Central memory CD8-positive, alpha-beta T cell (primary cell): Measurements from ENCODE around the gene ALDH3A1.

Experiments
- ATAC-seq: fragments of 150-1000 bp; cut with Tn5 transposase; replicated peaks from 2 replicates; pipeline ENCODE4 v1.10.0; 2022; ENCODE audit warnings: mild to moderate bottlenecking, moderate FRiP score, moderate number of reproducible peaks; ENCODE audit not compliant: poor library complexity, severe bottlenecking; ENCODE audit errors: extremely low read depth
- DNase-seq, 2 donors: peaks; one replicate each; pipeline ENCODE4 v3.0.0; 2021; ENCODE audit warnings: low spot score in 2 of 2
- H3K27ac Mint-ChIP-seq: one replicate; pipeline ENCODE4 v1.8.0; 2022; ENCODE audit warnings: low read depth, mild to moderate bottlenecking, moderate library complexity, mixed read lengths
- H3K27me3 Mint-ChIP-seq: one replicate; pipeline ENCODE4 v1.8.0; 2022; ENCODE audit warnings: mixed read lengths
- H3K36me3 Mint-ChIP-seq: one replicate; pipeline ENCODE4 v1.8.0; 2022; ENCODE audit warnings: mild to moderate bottlenecking, moderate library complexity, mixed read lengths; ENCODE audit not compliant: insufficient read depth
- H3K4me1 Mint-ChIP-seq: one replicate; pipeline ENCODE4 v1.8.0; 2022; ENCODE audit warnings: mixed read lengths
- H3K4me3 Mint-ChIP-seq: one replicate; pipeline ENCODE4 v1.8.0; 2022; ENCODE audit warnings: mild to moderate bottlenecking, moderate library complexity, mixed read lengths
- H3K9me3 Mint-ChIP-seq: one replicate; pipeline ENCODE4 v1.8.0; 2022; ENCODE audit warnings: mixed read lengths

ALDH3A1 gene

GRCh38 chr17:19744492-19744891 is 3.6 kb downstream of the ALDH3A1 start:
- peak overlapping the region; percentile 76 for H3K4me3 Mint-ChIP-seq
- no peaks in the 10 kb centered on the region for H3K9me3 Mint-ChIP-seq
- peaks cover 20% of the 10 kb centered on the region for H3K27me3 Mint-ChIP-seq
- DNase-seq (no peak), ATAC-seq (peak; percentile 24)
- H3K27ac Mint-ChIP-seq, result no peak overlapping the region
- H3K36me3 Mint-ChIP-seq, result peaks cover 1% of the 10 kb centered on the region
- no peaks in the 10 kb centered on the region for H3K4me1 Mint-ChIP-seq

GRCh38 chr17:19743101-19744100 is 4.7 kb downstream of the ALDH3A1 start:
- H3K4me3 Mint-ChIP-seq, result peak overlapping the region; percentile 76
- peaks cover 1% of the 10 kb centered on the region for H3K36me3 Mint-ChIP-seq
- peaks cover 9% of the 10 kb centered on the region for H3K27me3 Mint-ChIP-seq
- H3K9me3 Mint-ChIP-seq, result no peaks in the 10 kb centered on the region
- DNase-seq (no peak), ATAC-seq (no peak)
- no peaks in the 10 kb centered on the region for H3K4me1 Mint-ChIP-seq
- H3K27ac Mint-ChIP-seq, result no peak overlapping the region

- H3K4me3 Mint-ChIP-seq, result no peak overlapping the region
- no peak overlapping the region for H3K27ac Mint-ChIP-seq
- no peaks in the 10 kb centered on the region for H3K4me1 Mint-ChIP-seq
- ATAC-seq (no peak), DNase-seq (no peak)
- H3K36me3 Mint-ChIP-seq, result peaks cover 1% of the 10 kb centered on the region
- H3K27me3 Mint-ChIP-seq, result no peaks in the 10 kb centered on the region
- no peaks in the 10 kb centered on the region for H3K9me3 Mint-ChIP-seq
These were observed 5.6 kb downstream of the ALDH3A1 start for GRCh38 chr17:19742495-19742894.

GRCh38 chr17:19741832-19742457 is 6.2 kb downstream of the ALDH3A1 start:
- Mint-ChIP-seq H3K4me3 (no peak overlapping the region), H3K27ac (no peak overlapping the region), H3K36me3 (peaks cover 1% of the 10 kb centered on the region), H3K27me3 (no peaks in the 10 kb centered on the region), H3K4me1 (no peaks in the 10 kb centered on the region), H3K9me3 (no peaks in the 10 kb centered on the region)
- no peak for DNase-seq
- no peak for ATAC-seq

GRCh38 chr17:19740933-19741332 is 7.2 kb downstream of the ALDH3A1 start:
- H3K4me1 Mint-ChIP-seq, result no peaks in the 10 kb centered on the region
- H3K27ac Mint-ChIP-seq, result no peak overlapping the region
- H3K36me3 Mint-ChIP-seq, result no peaks in the 10 kb centered on the region
- no peaks in the 10 kb centered on the region for H3K27me3 Mint-ChIP-seq
- H3K9me3 Mint-ChIP-seq, result no peaks in the 10 kb centered on the region
- no peak for ATAC-seq
- DNase-seq, result no peak
- H3K4me3 Mint-ChIP-seq, result no peak overlapping the region

GRCh38 chr17:19739241-19740201 is 8.6 kb downstream of the ALDH3A1 start:
- Mint-ChIP-seq H3K36me3 (peaks cover 2% of the 10 kb centered on the region), H3K27ac (no peak overlapping the region), H3K4me1 (no peaks in the 10 kb centered on the region), H3K9me3 (no peaks in the 10 kb centered on the region), H3K27me3 (no peaks in the 10 kb centered on the region), H3K4me3 (no peak overlapping the region)
- ATAC-seq, result no peak
- no peak for DNase-seq

GRCh38 chr17:19738757-19739156 is 9.3 kb downstream of the ALDH3A1 start:
- peaks cover 2% of the 10 kb centered on the region for H3K36me3 Mint-ChIP-seq
- H3K4me3 Mint-ChIP-seq, result no peak overlapping the region
- ATAC-seq (no peak), DNase-seq (no peak)
- H3K27ac Mint-ChIP-seq, result no peak overlapping the region
- H3K27me3 Mint-ChIP-seq, result no peaks in the 10 kb centered on the region
- H3K4me1 Mint-ChIP-seq, result no peaks in the 10 kb centered on the region
- H3K9me3 Mint-ChIP-seq, result no peaks in the 10 kb centered on the region

- DNase-seq (no peak), ATAC-seq (no peak)
- Mint-ChIP-seq H3K27ac (no peak overlapping the region), H3K36me3 (peaks cover 2% of the 10 kb centered on the region), H3K27me3 (no peaks in the 10 kb centered on the region), H3K4me3 (no peak overlapping the region), H3K9me3 (no peaks in the 10 kb centered on the region), H3K4me1 (no peaks in the 10 kb centered on the region)
These were observed 10.0 kb downstream of the ALDH3A1 start for GRCh38 chr17:19738073-19738449.

GRCh38 chr17:19737305-19738072 is 10.6 kb downstream of the ALDH3A1 start:
- DNase-seq (no peak), ATAC-seq (no peak)
- no peaks in the 10 kb centered on the region for H3K27me3 Mint-ChIP-seq
- H3K4me3 Mint-ChIP-seq, result no peak overlapping the region
- no peak overlapping the region for H3K27ac Mint-ChIP-seq
- no peaks in the 10 kb centered on the region for H3K9me3 Mint-ChIP-seq
- H3K4me1 Mint-ChIP-seq, result no peaks in the 10 kb centered on the region
- H3K36me3 Mint-ChIP-seq, result peaks cover 2% of the 10 kb centered on the region

- Mint-ChIP-seq H3K4me3 (no peak overlapping the region), H3K27ac (no peak overlapping the region), H3K4me1 (no peaks in the 10 kb centered on the region), H3K36me3 (peaks cover 2% of the 10 kb centered on the region), H3K9me3 (no peaks in the 10 kb centered on the region), H3K27me3 (no peaks in the 10 kb centered on the region)
- ATAC-seq (no peak), DNase-seq (no peak)
These were observed 12.0 kb downstream of the ALDH3A1 start for GRCh38 chr17:19736071-19736470.

- no peaks in the 10 kb centered on the region for H3K9me3 Mint-ChIP-seq
- no peaks in the 10 kb centered on the region for H3K27me3 Mint-ChIP-seq
- DNase-seq (no peak), ATAC-seq (no peak)
- H3K27ac Mint-ChIP-seq, result no peak overlapping the region
- peaks cover 2% of the 10 kb centered on the region for H3K36me3 Mint-ChIP-seq
- H3K4me3 Mint-ChIP-seq, result no peak overlapping the region
- no peaks in the 10 kb centered on the region for H3K4me1 Mint-ChIP-seq
These were observed 14.1 kb downstream of the ALDH3A1 start for GRCh38 chr17:19733953-19734526.
